ENCODE measurements around the gene PDPN. TPM values are rescaled to one million over a fixed set of nuclear protein-coding genes. Genes with fewer than 3 reads are reported as not detected.
A peak's percentile ranks its signal among the peaks of the same experiment; 100 is the strongest.
"Not testable (repeated sequence)": the region's sequence is repeated elsewhere in the genome, so short reads cannot be mapped to it uniquely, and the experiment has no call there.

PDPN gene
- total RNA-seq, 6 experiments from 2014 or later: 0.11 to 1.1 (median 0.45) TPM

- TF ChIP-seq POLR2A (IDR thresholded peaks at IDR 0.05) (no peak), CTCF (IDR thresholded peaks at IDR 0.05) (no peak)
- intact Hi-C loops (cut with DNase I): no loop called here
- Histone ChIP-seq H3K27me3 (no peaks in the 10 kb centered on the region), H3K4me1 (no peaks in the 10 kb centered on the region), H3K36me3 (no peaks in the 10 kb centered on the region), H3K27ac (no peak overlapping the region), H3K4me3 (no peak overlapping the region), H3K9me3 (no peaks in the 10 kb centered on the region)
- DNase-seq: no peak
- no peak for ATAC-seq
- 73% methylated on average over 5 of the region's 5 CpGs for WGBS (ENCODE audit: insufficient coverage, low coverage, low lambda C conversion rate, missing lambda C conversion rate)
Measured at GRCh38 chr1:13564073-13564472, 19.6 kb upstream of the PDPN start.

GRCh38 chr1:13570435-13570834 lies 13.2 kb upstream of the PDPN start:
- H3K4me3 ChIP-seq; H3K27me3 ChIP-seq; intact Hi-C loops (cut with DNase I); ATAC-seq; H3K27ac ChIP-seq; H3K9me3 ChIP-seq; H3K36me3 ChIP-seq; DNase-seq; H3K4me1 ChIP-seq: not testable (repeated sequence)
- 34% methylated on average over 7 of the region's 7 CpGs for WGBS (ENCODE audit: insufficient coverage, low coverage, low lambda C conversion rate, missing lambda C conversion rate)

GRCh38 chr1:13570924-13571323 lies 12.7 kb upstream of the PDPN start:
- Histone ChIP-seq H3K27me3 (no peaks in the 10 kb centered on the region), H3K36me3 (no peaks in the 10 kb centered on the region), H3K9me3 (no peaks in the 10 kb centered on the region), H3K27ac (no peak overlapping the region), H3K4me3 (no peak overlapping the region), H3K4me1 (no peaks in the 10 kb centered on the region)
- 33% methylated on average over 5 of the region's 5 CpGs for WGBS (ENCODE audit: insufficient coverage, low coverage, low lambda C conversion rate, missing lambda C conversion rate)
- TF ChIP-seq CTCF (IDR thresholded peaks at IDR 0.05) (peak in 1 of 4 donors; percentile 13), POLR2A (IDR thresholded peaks at IDR 0.05) (no peak)
- intact Hi-C loops (cut with DNase I): no loop called here
- no peak for DNase-seq
- no peak for ATAC-seq

- no peak for TF ChIP-seq POLR2A (IDR thresholded peaks at IDR 0.05)
- no peak for TF ChIP-seq CTCF (IDR thresholded peaks at IDR 0.05)
- intact Hi-C loops (cut with DNase I): no loop called here
- Histone ChIP-seq H3K36me3 (no peaks in the 10 kb centered on the region), H3K4me1 (no peaks in the 10 kb centered on the region), H3K4me3 (no peak overlapping the region), H3K27ac (no peak overlapping the region), H3K27me3 (no peaks in the 10 kb centered on the region), H3K9me3 (no peaks in the 10 kb centered on the region)
- WGBS (ENCODE audit: insufficient coverage, low coverage, low lambda C conversion rate, missing lambda C conversion rate): 54% methylated on average over 4 of the region's 4 CpGs
- ATAC-seq (no peak), DNase-seq (no peak)
Measured at GRCh38 chr1:13573586-13573985, 10.0 kb upstream of the PDPN start.

GRCh38 chr1:13576926-13577325 lies 6.7 kb upstream of the PDPN start:
- 38% methylated on average over 3 of the region's 11 CpGs for WGBS (ENCODE audit: insufficient coverage, low coverage, low lambda C conversion rate, missing lambda C conversion rate)
- Histone ChIP-seq H3K4me3 (no peak overlapping the region), H3K4me1 (no peaks in the 10 kb centered on the region), H3K27me3 (no peaks in the 10 kb centered on the region), H3K27ac (no peak overlapping the region), H3K36me3 (no peaks in the 10 kb centered on the region), H3K9me3 (no peaks in the 10 kb centered on the region)
- intact Hi-C loops (cut with DNase I): no loop called here
- ATAC-seq (no peak), DNase-seq (no peak)
- TF ChIP-seq POLR2A (IDR thresholded peaks at IDR 0.05) (no peak), CTCF (IDR thresholded peaks at IDR 0.05) (no peak)
